HG02798 (cell line): ENCODE data around the gene ACY1.

Experiments
- ATAC-seq: cut with Tn5 transposase; IDR thresholded peaks from one replicate; pipeline ENCODE4 v1.9.1; 2021; ENCODE audit warnings: mild to moderate bottlenecking; ENCODE audit not compliant: unreplicated experiment, poor library complexity

Gene ACY1

GRCh38 chr3:51962854-51963530 lies 20.3 kb upstream of the ACY1 start:
- ATAC-seq, result no peak

GRCh38 chr3:51963951-51964451 lies 19.3 kb upstream of the ACY1 start:
- ATAC-seq, result no peak

GRCh38 chr3:51964521-51964920 lies 18.8 kb upstream of the ACY1 start:
- ATAC-seq, result no peak

- no peak for ATAC-seq
These were observed 17.3 kb upstream of the ACY1 start for GRCh38 chr3:51966016-51966415.

- no peak for ATAC-seq
These were observed 16.8 kb upstream of the ACY1 start for GRCh38 chr3:51966486-51966885.

GRCh38 chr3:51966922-51967383 lies 16.4 kb upstream of the ACY1 start:
- peak; percentile 11 for ATAC-seq

GRCh38 chr3:51967384-51968169 lies 15.8 kb upstream of the ACY1 start, which contains the start of gene PCBP4:
Gene PCBP4 (minus strand): TSS chr3:51967454. CDS start chr3:51961240, 6,214 bp downstream.
- ATAC-seq, result peak; percentile 55

- ATAC-seq, result no peak
These were observed 15.1 kb upstream of the ACY1 start for GRCh38 chr3:51968170-51968775.

- no peak for ATAC-seq
These were observed 14.3 kb upstream of the ACY1 start for GRCh38 chr3:51968883-51969678.

- ATAC-seq, result no peak
These were observed 13.5 kb upstream of the ACY1 start for GRCh38 chr3:51969841-51970240.

- ATAC-seq, result no peak
These were observed 12.6 kb upstream of the ACY1 start for GRCh38 chr3:51970606-51971300.

- ATAC-seq, result no peak
These were observed 12.0 kb upstream of the ACY1 start for GRCh38 chr3:51971350-51971749.

- no peak for ATAC-seq
These were observed 8.9 kb upstream of the ACY1 start for GRCh38 chr3:51974277-51974962.

GRCh38 chr3:51974963-51975851 lies 8.1 kb upstream of the ACY1 start, which contains the start of gene ABHD14A:
Gene ABHD14A (plus strand): TSS chr3:51975064. CDS start chr3:51975136, 72 bp downstream.
- ATAC-seq, result peak; percentile 68

GRCh38 chr3:51975852-51976549 lies 7.3 kb upstream of the ACY1 start:
- ATAC-seq, result no peak

- no peak for ATAC-seq
These were observed 5.7 kb upstream of the ACY1 start for GRCh38 chr3:51977446-51978142.

- ATAC-seq, result no peak
These were observed 5.2 kb upstream of the ACY1 start for GRCh38 chr3:51978143-51978502.
